ENCODE data around the gene BCDIN3D.

- TF ChIP-seq, protein P1, sequence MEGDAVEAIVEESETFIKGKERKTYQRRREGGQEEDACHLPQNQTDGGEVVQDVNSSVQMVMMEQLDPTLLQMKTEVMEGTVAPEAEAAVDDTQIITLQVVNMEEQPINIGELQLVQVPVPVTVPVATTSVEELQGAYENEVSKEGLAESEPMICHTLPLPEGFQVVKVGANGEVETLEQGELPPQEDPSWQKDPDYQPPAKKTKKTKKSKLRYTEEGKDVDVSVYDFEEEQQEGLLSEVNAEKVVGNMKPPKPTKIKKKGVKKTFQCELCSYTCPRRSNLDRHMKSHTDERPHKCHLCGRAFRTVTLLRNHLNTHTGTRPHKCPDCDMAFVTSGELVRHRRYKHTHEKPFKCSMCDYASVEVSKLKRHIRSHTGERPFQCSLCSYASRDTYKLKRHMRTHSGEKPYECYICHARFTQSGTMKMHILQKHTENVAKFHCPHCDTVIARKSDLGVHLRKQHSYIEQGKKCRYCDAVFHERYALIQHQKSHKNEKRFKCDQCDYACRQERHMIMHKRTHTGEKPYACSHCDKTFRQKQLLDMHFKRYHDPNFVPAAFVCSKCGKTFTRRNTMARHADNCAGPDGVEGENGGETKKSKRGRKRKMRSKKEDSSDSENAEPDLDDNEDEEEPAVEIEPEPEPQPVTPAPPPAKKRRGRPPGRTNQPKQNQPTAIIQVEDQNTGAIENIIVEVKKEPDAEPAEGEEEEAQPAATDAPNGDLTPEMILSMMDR (IDR thresholded peaks at IDR 0.05) = no peak
- TF ChIP-seq POLR2A (IDR thresholded peaks at IDR 0.05) (no peak), POLR2AphosphoS5 (IDR thresholded peaks at IDR 0.05) (no peak)
Measured at GRCh38 chr12:49806877-49807276, 36.0 kb downstream of the BCDIN3D start.

All from suprapubic skin (tissue), 4 donors.